ENCODE results near the gene HDAC8. TPM values are rescaled to one million over a fixed set of nuclear protein-coding genes. Genes with fewer than 3 reads are reported as not detected.

HDAC8 gene
- total and polyA plus RNA-seq, 2 donors from 2014 or later, result 32.9 to 38.4 TPM

DNA sequence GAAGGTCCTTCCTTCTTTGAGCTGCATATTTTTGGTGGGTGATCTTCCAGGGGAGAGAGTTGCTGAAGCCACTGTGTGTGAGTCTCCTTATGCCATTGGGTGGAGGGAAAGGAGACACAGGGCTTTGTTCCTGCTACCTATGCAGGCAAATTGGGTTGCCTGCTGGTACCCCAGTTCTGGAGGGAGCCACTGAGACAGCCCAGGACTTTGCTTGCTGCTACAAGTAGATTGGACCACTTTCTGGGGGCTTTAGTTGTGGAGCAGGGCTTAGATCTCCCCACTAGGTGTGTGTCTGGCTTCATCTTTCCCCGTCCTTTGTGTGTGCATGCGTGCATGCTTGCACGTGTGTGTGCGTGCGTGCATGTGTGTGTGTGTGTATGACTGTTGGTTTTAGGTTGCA is 276.9 kb downstream of the HDAC8 start:
- intact Hi-C loops (cut with DNase I), result no loop called here
- no peaks in the 10 kb centered on the region for H3K4me1 ChIP-seq (ENCODE audit: control insufficient read depth in 2 of 3, insufficient read depth in 2 of 3, low read depth in 1 of 3, low read length in 3 of 3)
- no peak overlapping the region for H3K4me3 ChIP-seq (ENCODE audit: low read length in 3 of 3)
- TF ChIP-seq, protein P1, sequence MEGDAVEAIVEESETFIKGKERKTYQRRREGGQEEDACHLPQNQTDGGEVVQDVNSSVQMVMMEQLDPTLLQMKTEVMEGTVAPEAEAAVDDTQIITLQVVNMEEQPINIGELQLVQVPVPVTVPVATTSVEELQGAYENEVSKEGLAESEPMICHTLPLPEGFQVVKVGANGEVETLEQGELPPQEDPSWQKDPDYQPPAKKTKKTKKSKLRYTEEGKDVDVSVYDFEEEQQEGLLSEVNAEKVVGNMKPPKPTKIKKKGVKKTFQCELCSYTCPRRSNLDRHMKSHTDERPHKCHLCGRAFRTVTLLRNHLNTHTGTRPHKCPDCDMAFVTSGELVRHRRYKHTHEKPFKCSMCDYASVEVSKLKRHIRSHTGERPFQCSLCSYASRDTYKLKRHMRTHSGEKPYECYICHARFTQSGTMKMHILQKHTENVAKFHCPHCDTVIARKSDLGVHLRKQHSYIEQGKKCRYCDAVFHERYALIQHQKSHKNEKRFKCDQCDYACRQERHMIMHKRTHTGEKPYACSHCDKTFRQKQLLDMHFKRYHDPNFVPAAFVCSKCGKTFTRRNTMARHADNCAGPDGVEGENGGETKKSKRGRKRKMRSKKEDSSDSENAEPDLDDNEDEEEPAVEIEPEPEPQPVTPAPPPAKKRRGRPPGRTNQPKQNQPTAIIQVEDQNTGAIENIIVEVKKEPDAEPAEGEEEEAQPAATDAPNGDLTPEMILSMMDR (IDR thresholded peaks at IDR 0.05; ENCODE audit: borderline replicate concordance, extremely low read depth, insufficient read depth), result no peak
- H3K27me3 ChIP-seq (ENCODE audit: control insufficient read depth, insufficient read depth, low read length), result peaks cover 16% of the 10 kb centered on the region
- DNase-seq, result no peak
- H3K36me3 ChIP-seq (ENCODE audit: control insufficient read depth in 2 of 3, insufficient read depth in 3 of 3, low read length in 3 of 3), result no peaks in the 10 kb centered on the region
- no peak overlapping the region for H3K9ac ChIP-seq (ENCODE audit: low read length in 3 of 3)
- H3K9me3 ChIP-seq (ENCODE audit: control insufficient read depth in 2 of 3, insufficient read depth in 1 of 3, low read length in 3 of 3), result no peaks in the 10 kb centered on the region
- no peak overlapping the region for H3K27ac ChIP-seq (ENCODE audit: low read depth in 2 of 2, low read length in 2 of 2)
- FAIRE-seq, result no peak

DNA sequence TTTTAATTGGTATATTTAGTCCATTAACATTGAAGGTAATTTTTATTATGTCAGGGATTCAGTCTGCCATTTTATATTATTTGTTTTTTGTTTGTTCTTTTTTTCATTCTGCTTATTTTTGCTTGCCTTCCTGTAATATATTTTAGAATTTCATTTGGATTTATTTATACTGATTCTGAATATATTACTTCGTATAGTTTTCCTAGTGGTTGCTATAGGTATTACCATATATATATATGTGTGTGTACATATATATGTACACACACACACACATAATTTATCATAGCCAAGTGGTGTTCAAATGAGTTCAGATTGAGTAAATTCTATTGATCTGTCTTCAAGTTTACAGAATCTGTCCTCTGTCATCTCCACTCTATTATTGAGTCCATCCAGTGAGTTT is 278.1 kb downstream of the HDAC8 start:
- DNase-seq, result no peak
- no peaks in the 10 kb centered on the region for H3K4me1 ChIP-seq (ENCODE audit: control insufficient read depth in 2 of 3, insufficient read depth in 2 of 3, low read depth in 1 of 3, low read length in 3 of 3)
- no peaks in the 10 kb centered on the region for H3K9me3 ChIP-seq (ENCODE audit: control insufficient read depth in 2 of 3, insufficient read depth in 1 of 3, low read length in 3 of 3)
- no peak overlapping the region for H3K9ac ChIP-seq (ENCODE audit: low read length in 3 of 3)
- H3K27ac ChIP-seq (ENCODE audit: low read depth in 2 of 2, low read length in 2 of 2), result no peak overlapping the region
- H3K4me3 ChIP-seq (ENCODE audit: low read length in 3 of 3), result no peak overlapping the region
- TF ChIP-seq, protein P1 (IDR thresholded peaks at IDR 0.05; ENCODE audit: borderline replicate concordance, extremely low read depth, insufficient read depth), result no peak
- intact Hi-C loops (cut with DNase I), result no loop called here
- FAIRE-seq, result no peak
- no peaks in the 10 kb centered on the region for H3K36me3 ChIP-seq (ENCODE audit: control insufficient read depth in 2 of 3, insufficient read depth in 3 of 3, low read length in 3 of 3)
- peaks cover 8% of the 10 kb centered on the region for H3K27me3 ChIP-seq (ENCODE audit: control insufficient read depth, insufficient read depth, low read length)

- Histone ChIP-seq H3K4me3 (ENCODE audit: low read length in 3 of 3) (no peak overlapping the region), H3K36me3 (ENCODE audit: control insufficient read depth in 2 of 3, insufficient read depth in 3 of 3, low read length in 3 of 3) (no peaks in the 10 kb centered on the region), H3K9ac (ENCODE audit: low read length in 3 of 3) (no peak overlapping the region), H3K9me3 (ENCODE audit: control insufficient read depth in 2 of 3, insufficient read depth in 1 of 3, low read length in 3 of 3) (no peaks in the 10 kb centered on the region), H3K27me3 (ENCODE audit: control insufficient read depth, insufficient read depth, low read length) (peaks cover 7% of the 10 kb centered on the region), H3K4me1 (ENCODE audit: control insufficient read depth in 2 of 3, insufficient read depth in 2 of 3, low read depth in 1 of 3, low read length in 3 of 3) (no peaks in the 10 kb centered on the region), H3K27ac (ENCODE audit: low read depth in 2 of 2, low read length in 2 of 2) (no peak overlapping the region)
- DNase-seq (no peak), FAIRE-seq (no peak)
- TF ChIP-seq, protein P1 (IDR thresholded peaks at IDR 0.05; ENCODE audit: borderline replicate concordance, extremely low read depth, insufficient read depth), result no peak
- intact Hi-C loops (cut with DNase I), result no loop called here
Measured at GRCh38 chrX:72282302-72282701, 290.3 kb downstream of the HDAC8 start.

DNA sequence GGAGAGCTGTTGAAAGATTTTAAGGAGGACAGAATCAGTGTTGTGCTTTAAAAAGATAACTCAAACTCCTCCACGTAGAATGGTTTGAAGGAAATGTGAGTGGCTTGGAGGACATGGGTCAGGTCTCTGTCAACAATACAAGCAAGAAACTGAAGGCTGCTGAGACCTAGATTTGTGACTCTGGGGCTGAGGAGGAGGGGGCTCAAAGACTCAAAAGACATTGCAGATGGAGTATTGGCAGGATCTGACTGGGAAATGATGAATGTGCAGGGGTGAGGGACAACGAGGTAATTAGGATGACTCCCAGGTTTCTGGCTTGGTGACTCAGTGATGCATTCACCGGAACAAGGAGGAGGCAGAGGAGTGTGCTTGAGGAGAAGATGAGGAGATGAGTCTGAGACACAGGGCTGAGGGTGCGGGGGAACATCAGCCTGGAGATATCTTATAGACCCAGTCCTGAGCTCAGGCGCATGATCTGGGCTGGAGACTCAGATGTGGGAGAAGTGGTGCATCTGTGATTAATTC is 292.3 kb downstream of the HDAC8 start:
- Histone ChIP-seq H3K4me1 (ENCODE audit: control insufficient read depth in 2 of 3, insufficient read depth in 2 of 3, low read depth in 1 of 3, low read length in 3 of 3) (peaks cover 0 to 6% (median 2%) of the 10 kb centered on the region in 3 donors), H3K27me3 (ENCODE audit: control insufficient read depth, insufficient read depth, low read length) (peaks cover 7% of the 10 kb centered on the region), H3K9me3 (ENCODE audit: control insufficient read depth in 2 of 3, insufficient read depth in 1 of 3, low read length in 3 of 3) (no peaks in the 10 kb centered on the region), H3K36me3 (ENCODE audit: control insufficient read depth in 2 of 3, insufficient read depth in 3 of 3, low read length in 3 of 3) (peaks cover 0 to 3% (median 0%) of the 10 kb centered on the region in 3 donors), H3K4me3 (ENCODE audit: low read length in 3 of 3) (no peak overlapping the region), H3K9ac (ENCODE audit: low read length in 3 of 3) (no peak overlapping the region), H3K27ac (ENCODE audit: low read depth in 2 of 2, low read length in 2 of 2) (no peak overlapping the region)
- TF ChIP-seq, protein P1 (IDR thresholded peaks at IDR 0.05; ENCODE audit: borderline replicate concordance, extremely low read depth, insufficient read depth), result no peak
- intact Hi-C loops (cut with DNase I), result no loop called here
- FAIRE-seq (no peak), DNase-seq (peak in 4 of 5 donors; percentile 75 to 91 (median 79))
